ENCODE data around the gene CACNA1B.
"Not testable (repeated sequence)": the region's sequence is repeated elsewhere in the genome, so short reads cannot be mapped to it uniquely, and the experiment has no call there.

The CACNA1B gene

GRCh38 chr9:138014563-138014945, 137.0 kb downstream of the CACNA1B start:
- no CpG with 5 or more reads among the region's 6 CpGs for WGBS (ENCODE audit: insufficient coverage, insufficient read length)
- Histone ChIP-seq H3K9me3 (ENCODE audit: control insufficient read depth, insufficient read depth, low read length) (no peaks in the 10 kb centered on the region), H3K4me1 (ENCODE audit: control insufficient read depth, insufficient read depth, low read length) (no peaks in the 10 kb centered on the region), H3K4me3 (ENCODE audit: low read length) (no peak overlapping the region), H3K27ac (ENCODE audit: low read length) (no peak overlapping the region), H3K27me3 (ENCODE audit: control insufficient read depth, insufficient read depth, low read length) (no peaks in the 10 kb centered on the region), H3K36me3 (ENCODE audit: control insufficient read depth, insufficient read depth, low read length) (no peaks in the 10 kb centered on the region; the same call in 1 of the 2 replicates)
- no peak for DNase-seq (ENCODE audit: low read depth, low spot score)

DNA sequence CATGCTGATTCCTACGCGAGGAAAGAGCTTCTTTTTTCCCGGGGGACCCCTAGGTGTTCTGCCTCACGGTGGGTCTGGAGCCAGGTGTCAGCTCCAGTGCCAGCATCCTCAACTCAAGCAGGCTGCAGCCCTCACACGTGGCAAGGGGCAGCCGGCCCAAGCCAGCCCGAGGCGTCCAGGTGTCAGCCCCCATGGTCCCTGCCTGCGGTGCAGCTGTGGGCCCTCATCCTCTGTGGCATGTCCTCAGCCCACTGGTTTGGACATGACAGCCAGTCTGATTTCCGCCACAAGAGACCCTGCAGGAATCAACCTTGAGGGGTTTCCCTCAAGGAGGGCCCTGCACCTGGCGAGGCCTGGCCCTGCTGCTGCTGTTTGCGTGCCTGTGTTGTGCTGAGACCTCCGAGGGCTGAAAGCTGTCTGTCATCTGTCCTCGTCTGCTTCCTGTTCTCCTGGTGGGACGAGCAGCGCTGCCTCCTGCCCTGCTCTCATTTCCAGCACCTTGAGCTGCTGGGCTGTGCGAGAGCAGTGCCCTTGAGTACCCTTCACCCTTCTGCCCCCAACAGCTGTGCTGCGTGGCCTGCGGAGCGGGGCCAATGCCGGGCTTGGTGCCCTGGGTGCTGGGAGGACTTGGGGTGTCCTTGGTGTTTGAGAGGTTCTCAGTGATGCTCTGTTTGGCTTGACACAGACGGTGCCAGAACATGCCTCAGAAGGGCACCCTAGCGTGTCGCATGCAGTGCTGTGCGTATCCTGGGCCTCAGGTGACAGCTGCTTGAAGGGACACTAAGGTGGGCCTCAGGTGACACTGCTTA, 137.6 kb downstream of the CACNA1B start:
- Histone ChIP-seq H3K4me1 (ENCODE audit: control insufficient read depth, insufficient read depth, low read length) (no peaks in the 10 kb centered on the region), H3K27ac (ENCODE audit: low read length) (no peak overlapping the region), H3K27me3 (ENCODE audit: control insufficient read depth, insufficient read depth, low read length) (no peaks in the 10 kb centered on the region), H3K4me3 (ENCODE audit: low read length) (no peak overlapping the region), H3K9me3 (ENCODE audit: control insufficient read depth, insufficient read depth, low read length) (no peaks in the 10 kb centered on the region), H3K36me3 (ENCODE audit: control insufficient read depth, insufficient read depth, low read length) (no peaks in the 10 kb centered on the region; the same call in 1 of the 2 replicates)
- no CpG with 5 or more reads among the region's 25 CpGs for WGBS (ENCODE audit: insufficient coverage, insufficient read length)
- DNase-seq (ENCODE audit: low read depth, low spot score): no peak

GRCh38 chr9:138016406-138017187, 139.0 kb downstream of the CACNA1B start:
- no peaks in the 10 kb centered on the region for H3K4me1 ChIP-seq (ENCODE audit: control insufficient read depth, insufficient read depth, low read length)
- H3K9me3 ChIP-seq (ENCODE audit: control insufficient read depth, insufficient read depth, low read length): no peaks in the 10 kb centered on the region
- H3K36me3 ChIP-seq (ENCODE audit: control insufficient read depth, insufficient read depth, low read length): no peaks in the 10 kb centered on the region; the same call in 1 of the 2 replicates
- DNase-seq (ENCODE audit: low read depth, low spot score): no peak
- H3K4me3 ChIP-seq (ENCODE audit: low read length): no peak overlapping the region
- no CpG with 5 or more reads among the region's 33 CpGs for WGBS (ENCODE audit: insufficient coverage, insufficient read length)
- no peaks in the 10 kb centered on the region for H3K27me3 ChIP-seq (ENCODE audit: control insufficient read depth, insufficient read depth, low read length)
- no peak overlapping the region for H3K27ac ChIP-seq (ENCODE audit: low read length)

DNA sequence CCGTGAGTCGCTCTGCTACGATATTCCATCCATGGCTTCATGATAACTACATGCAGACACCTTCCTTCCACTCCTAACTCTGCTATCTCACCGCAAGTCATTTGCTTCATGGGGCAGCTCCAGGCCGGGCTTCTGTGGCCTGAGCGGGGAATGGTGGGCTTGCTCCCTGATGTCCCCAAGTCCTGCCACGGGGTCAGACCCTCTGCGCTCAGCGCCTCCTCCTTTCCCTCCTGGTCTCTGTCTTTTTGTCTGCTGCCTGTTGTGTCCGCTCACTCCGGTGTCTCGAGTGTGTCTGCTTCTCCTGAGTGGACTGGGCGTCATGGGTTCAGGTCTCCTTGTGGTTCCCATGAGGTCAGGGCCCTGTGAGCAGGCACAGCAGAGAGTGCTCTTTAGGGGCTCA, 139.6 kb downstream of the CACNA1B start:
- no peaks in the 10 kb centered on the region for H3K4me1 ChIP-seq (ENCODE audit: control insufficient read depth, insufficient read depth, low read length)
- no peak overlapping the region for H3K27ac ChIP-seq (ENCODE audit: low read length)
- H3K27me3 ChIP-seq (ENCODE audit: control insufficient read depth, insufficient read depth, low read length): no peaks in the 10 kb centered on the region
- no peaks in the 10 kb centered on the region for H3K9me3 ChIP-seq (ENCODE audit: control insufficient read depth, insufficient read depth, low read length)
- H3K4me3 ChIP-seq (ENCODE audit: low read length): no peak overlapping the region
- no peak for DNase-seq (ENCODE audit: low read depth, low spot score)
- WGBS (ENCODE audit: insufficient coverage, insufficient read length): no CpG with 5 or more reads among the region's 13 CpGs
- no peaks in the 10 kb centered on the region; the same call in 1 of the 2 replicates for H3K36me3 ChIP-seq (ENCODE audit: control insufficient read depth, insufficient read depth, low read length)

DNA sequence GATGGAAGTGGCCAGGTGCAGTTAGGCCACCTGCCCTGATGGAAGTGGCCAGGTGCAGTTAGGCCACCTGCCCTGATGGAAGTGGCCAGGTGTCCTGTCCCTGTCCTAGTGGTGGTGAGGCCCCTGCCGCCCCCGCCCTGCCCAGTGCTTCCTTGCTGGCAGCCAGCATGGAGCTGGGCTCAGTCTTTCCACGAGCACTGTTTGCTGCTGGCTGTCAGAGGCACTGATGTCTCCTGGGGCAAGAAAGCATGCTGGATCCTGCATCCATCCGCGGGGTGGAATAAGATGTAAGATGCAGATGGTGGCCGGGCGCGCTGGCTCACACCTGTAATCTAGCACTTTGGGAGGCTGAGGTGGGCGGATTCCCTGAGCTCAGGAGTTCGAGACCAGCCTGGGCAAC, 141.9 kb downstream of the CACNA1B start:
- DNase-seq (ENCODE audit: low read depth, low spot score); H3K36me3 ChIP-seq (ENCODE audit: control insufficient read depth, insufficient read depth, low read length); H3K4me1 ChIP-seq (ENCODE audit: control insufficient read depth, insufficient read depth, low read length); H3K9me3 ChIP-seq (ENCODE audit: control insufficient read depth, insufficient read depth, low read length); H3K27ac ChIP-seq (ENCODE audit: low read length); H3K27me3 ChIP-seq (ENCODE audit: control insufficient read depth, insufficient read depth, low read length); H3K4me3 ChIP-seq (ENCODE audit: low read length): not testable (repeated sequence)
- WGBS (ENCODE audit: insufficient coverage, insufficient read length): no CpG with 5 or more reads among the region's 10 CpGs

- no peak for DNase-seq (ENCODE audit: low read depth, low spot score)
- H3K27ac ChIP-seq (ENCODE audit: low read length): no peak overlapping the region
- 0 out of 2 replicates have a peak, but pooled peaks cover 2% of the 10 kb centered on the region for H3K27me3 ChIP-seq (ENCODE audit: control insufficient read depth, insufficient read depth, low read length)
- H3K36me3 ChIP-seq (ENCODE audit: control insufficient read depth, insufficient read depth, low read length): peaks cover under 1% of the 10 kb centered on the region; the same call in 1 of the 2 replicates
- no peaks in the 10 kb centered on the region for H3K9me3 ChIP-seq (ENCODE audit: control insufficient read depth, insufficient read depth, low read length)
- no peaks in the 10 kb centered on the region; the same call in 1 of the 2 replicates for H3K4me1 ChIP-seq (ENCODE audit: control insufficient read depth, insufficient read depth, low read length)
- H3K4me3 ChIP-seq (ENCODE audit: low read length): no peak overlapping the region
- WGBS (ENCODE audit: insufficient coverage, insufficient read length): no CpG with 5 or more reads among the region's 13 CpGs
These were observed 142.7 kb downstream of the CACNA1B start for GRCh38 chr9:138020120-138020794.

- H3K27me3 ChIP-seq (ENCODE audit: control insufficient read depth, insufficient read depth, low read length): 0 out of 2 replicates have a peak, but pooled peaks cover 2% of the 10 kb centered on the region
- H3K36me3 ChIP-seq (ENCODE audit: control insufficient read depth, insufficient read depth, low read length): 0 out of 2 replicates have a peak, but pooled peaks cover 4% of the 10 kb centered on the region
- H3K4me1 ChIP-seq (ENCODE audit: control insufficient read depth, insufficient read depth, low read length): no peaks in the 10 kb centered on the region; the same call in 1 of the 2 replicates
- WGBS (ENCODE audit: insufficient coverage, insufficient read length): no CpG with 5 or more reads among the region's 5 CpGs
- no peak overlapping the region for H3K4me3 ChIP-seq (ENCODE audit: low read length)
- no peaks in the 10 kb centered on the region for H3K9me3 ChIP-seq (ENCODE audit: control insufficient read depth, insufficient read depth, low read length)
- no peak for DNase-seq (ENCODE audit: low read depth, low spot score)
- H3K27ac ChIP-seq (ENCODE audit: low read length): no peak overlapping the region
These were observed 143.2 kb downstream of the CACNA1B start for GRCh38 chr9:138020795-138021182.

- H3K4me3 ChIP-seq (ENCODE audit: low read length): no peak overlapping the region
- no peak for DNase-seq (ENCODE audit: low read depth, low spot score)
- WGBS (ENCODE audit: insufficient coverage, insufficient read length): no CpG with 5 or more reads among the region's 15 CpGs
These were observed 143.9 kb downstream of the CACNA1B start for GRCh38 chr9:138021251-138022056.

DNA sequence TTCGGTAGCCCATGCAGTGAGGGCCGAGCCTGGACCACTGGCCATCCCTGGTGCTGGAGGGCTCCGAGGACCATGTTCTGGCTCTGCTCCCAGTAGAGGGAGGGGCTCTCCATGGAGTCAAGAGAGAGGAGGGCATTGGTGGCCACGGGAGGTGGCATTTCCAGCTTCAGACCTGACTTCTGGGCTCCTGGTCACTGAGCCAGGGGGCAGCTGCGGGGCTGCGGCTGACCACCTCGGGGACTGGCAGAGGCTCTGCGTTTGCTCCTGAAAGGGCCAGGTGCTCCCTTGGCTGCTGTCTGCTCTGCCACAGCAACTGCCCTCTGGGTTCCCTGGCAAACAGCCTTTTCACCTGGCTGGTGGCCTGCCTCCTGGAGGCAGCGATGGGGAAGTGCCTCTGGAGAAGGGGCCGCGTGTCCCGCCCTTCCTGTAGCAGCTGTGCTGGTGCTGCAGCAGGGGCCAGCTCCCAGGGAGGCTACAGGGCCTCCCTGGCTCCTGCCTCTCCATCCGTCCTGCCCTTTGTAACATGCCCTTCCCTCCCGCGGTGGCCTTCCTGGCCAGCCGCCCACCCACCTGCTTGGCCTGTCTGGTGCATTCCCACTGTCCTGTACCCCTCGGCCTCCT, 144.6 kb downstream of the CACNA1B start:
- Histone ChIP-seq H3K27ac (ENCODE audit: low read length) (no peak overlapping the region), H3K36me3 (ENCODE audit: control insufficient read depth, insufficient read depth, low read length) (0 out of 2 replicates have a peak, but pooled peaks cover 4% of the 10 kb centered on the region), H3K27me3 (ENCODE audit: control insufficient read depth, insufficient read depth, low read length) (0 out of 2 replicates have a peak, but pooled peaks cover 2% of the 10 kb centered on the region), H3K4me3 (ENCODE audit: low read length) (peak overlapping the region; percentile 8; the same call in 1 of the 2 replicates), H3K4me1 (ENCODE audit: control insufficient read depth, insufficient read depth, low read length) (no peaks in the 10 kb centered on the region; the same call in 1 of the 2 replicates), H3K9me3 (ENCODE audit: control insufficient read depth, insufficient read depth, low read length) (no peaks in the 10 kb centered on the region)
- WGBS (ENCODE audit: insufficient coverage, insufficient read length): no CpG with 5 or more reads among the region's 17 CpGs
- DNase-seq (ENCODE audit: low read depth, low spot score): peak; percentile 55

More at GRCh38 chr9:138021251-138022056, 143.9 kb downstream of the CACNA1B start:
- Histone ChIP-seq H3K27me3 (ENCODE audit: control insufficient read depth, insufficient read depth, low read length) (0 out of 2 replicates have a peak, but pooled peaks cover 2% of the 10 kb centered on the region), H3K4me1 (ENCODE audit: control insufficient read depth, insufficient read depth, low read length) (no peaks in the 10 kb centered on the region; the same call in 1 of the 2 replicates), H3K27ac (ENCODE audit: low read length) (no peak overlapping the region), H3K9me3 (ENCODE audit: control insufficient read depth, insufficient read depth, low read length) (no peaks in the 10 kb centered on the region), H3K36me3 (ENCODE audit: control insufficient read depth, insufficient read depth, low read length) (0 out of 2 replicates have a peak, but pooled peaks cover 4% of the 10 kb centered on the region)

Measured in iPS DF 6.9 (cell line).